Subcutaneous adipose tissue (tissue), 4 donors: Measurements from ENCODE around the gene ATIC. TPM values are rescaled to one million over a fixed set of nuclear protein-coding genes. Genes with fewer than 3 reads are reported as not detected.

ENCODE experiments used
- total RNA-seq, 4 donors: library from RNA; depleted of rRNA; stranded (reverse); fragments of >200 nt; gene quantifications; one replicate each; pipeline ENCODE4 v1.1.0, GENCODE V29; 2016
- TF ChIP-seq, protein P1 (sequence below): fragments of 450-650 bp; IDR thresholded peaks from one replicate; pipeline ENCODE4 v1.5.1; 2016; ENCODE audit warnings: low read depth, mild to moderate bottlenecking, control low read depth, antibody characterized with exemption, moderate library complexity

ATIC gene
- total RNA-seq, 4 donors from 2014 or later, result 33.5 to 71.9 (median 55.2) TPM

DNA sequence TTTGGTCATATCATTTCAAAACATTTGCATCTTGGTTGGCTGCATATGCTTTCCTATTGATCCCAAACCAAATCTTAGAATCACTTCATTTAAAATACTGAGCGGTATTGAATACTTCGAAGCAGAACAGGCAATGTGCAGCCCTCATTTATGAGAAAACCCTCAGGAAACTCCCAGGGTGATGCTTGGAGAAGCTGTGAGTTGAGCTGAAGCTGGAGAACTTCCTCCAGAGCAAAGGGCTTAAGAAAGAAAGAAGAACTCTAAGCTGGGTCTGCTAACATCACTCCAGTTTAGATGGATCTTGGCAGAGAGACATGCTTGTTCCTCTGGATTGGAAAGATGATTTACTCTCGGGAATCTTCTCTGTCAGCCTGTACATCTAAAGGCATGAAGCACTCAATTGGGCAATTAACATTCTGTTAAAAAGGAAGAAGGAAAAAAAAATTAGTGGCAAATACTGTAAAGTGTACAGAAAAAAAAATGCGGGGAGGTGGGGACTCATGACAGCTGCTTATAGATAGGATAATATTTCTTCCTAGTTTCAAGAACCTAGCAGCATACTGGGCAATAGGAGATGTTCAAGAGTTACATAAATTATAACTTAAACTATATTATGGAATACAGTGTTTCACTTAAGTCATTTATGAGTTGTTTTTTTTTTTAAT, 49.5 kb downstream of the ATIC start:
- TF ChIP-seq, protein P1, sequence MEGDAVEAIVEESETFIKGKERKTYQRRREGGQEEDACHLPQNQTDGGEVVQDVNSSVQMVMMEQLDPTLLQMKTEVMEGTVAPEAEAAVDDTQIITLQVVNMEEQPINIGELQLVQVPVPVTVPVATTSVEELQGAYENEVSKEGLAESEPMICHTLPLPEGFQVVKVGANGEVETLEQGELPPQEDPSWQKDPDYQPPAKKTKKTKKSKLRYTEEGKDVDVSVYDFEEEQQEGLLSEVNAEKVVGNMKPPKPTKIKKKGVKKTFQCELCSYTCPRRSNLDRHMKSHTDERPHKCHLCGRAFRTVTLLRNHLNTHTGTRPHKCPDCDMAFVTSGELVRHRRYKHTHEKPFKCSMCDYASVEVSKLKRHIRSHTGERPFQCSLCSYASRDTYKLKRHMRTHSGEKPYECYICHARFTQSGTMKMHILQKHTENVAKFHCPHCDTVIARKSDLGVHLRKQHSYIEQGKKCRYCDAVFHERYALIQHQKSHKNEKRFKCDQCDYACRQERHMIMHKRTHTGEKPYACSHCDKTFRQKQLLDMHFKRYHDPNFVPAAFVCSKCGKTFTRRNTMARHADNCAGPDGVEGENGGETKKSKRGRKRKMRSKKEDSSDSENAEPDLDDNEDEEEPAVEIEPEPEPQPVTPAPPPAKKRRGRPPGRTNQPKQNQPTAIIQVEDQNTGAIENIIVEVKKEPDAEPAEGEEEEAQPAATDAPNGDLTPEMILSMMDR, result no peak

DNA sequence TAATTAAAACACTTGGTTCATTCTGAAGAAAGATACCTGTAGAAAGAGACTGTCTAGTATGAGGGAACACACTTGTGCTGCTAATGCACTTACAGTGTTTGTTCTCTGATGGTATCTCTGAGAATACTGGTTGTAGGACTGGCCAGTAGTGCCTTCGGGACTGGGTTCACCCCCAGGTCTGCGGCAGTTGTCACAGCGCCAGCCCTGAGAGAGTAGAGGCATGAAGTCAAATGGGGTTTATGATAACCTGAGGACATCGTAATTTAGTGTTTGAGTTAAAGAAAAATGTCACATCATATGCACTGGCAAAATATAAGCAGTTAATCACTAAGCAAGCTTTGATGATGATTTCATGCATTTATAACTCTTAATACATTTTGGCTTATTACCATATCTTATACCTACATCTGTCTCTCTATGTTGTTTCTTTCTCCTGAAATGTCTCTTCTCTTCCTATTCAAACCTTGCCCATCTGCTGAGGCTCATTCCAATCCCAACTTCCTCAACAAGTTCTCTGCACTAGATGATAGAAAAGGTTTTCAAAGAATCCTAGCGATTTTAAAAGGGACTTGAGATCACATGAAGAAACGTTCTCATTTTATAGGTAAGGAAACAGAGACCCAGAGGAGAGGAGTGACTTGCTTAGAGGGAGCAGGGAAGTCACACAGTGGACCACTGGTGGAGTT, 50.2 kb downstream of the ATIC start:
- TF ChIP-seq, protein P1, result no peak

DNA sequence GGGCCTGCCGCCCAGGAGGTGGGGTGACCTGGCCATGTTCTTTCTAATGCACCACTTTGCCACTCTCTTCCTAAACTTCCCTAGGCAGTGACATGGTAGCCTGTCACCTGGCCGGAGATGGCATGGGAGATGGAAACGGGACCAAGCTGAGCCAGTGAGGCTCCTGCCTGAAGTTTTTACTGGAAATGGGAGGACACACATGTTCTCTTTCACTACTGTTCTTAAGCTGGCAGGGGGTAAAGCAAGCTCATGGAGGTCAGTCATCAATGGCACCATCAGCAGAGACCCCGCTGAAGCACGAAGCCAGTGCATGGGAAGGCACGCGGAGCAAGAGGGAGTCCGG, 50.7 kb downstream of the ATIC start:
- TF ChIP-seq, protein P1, result no peak

DNA sequence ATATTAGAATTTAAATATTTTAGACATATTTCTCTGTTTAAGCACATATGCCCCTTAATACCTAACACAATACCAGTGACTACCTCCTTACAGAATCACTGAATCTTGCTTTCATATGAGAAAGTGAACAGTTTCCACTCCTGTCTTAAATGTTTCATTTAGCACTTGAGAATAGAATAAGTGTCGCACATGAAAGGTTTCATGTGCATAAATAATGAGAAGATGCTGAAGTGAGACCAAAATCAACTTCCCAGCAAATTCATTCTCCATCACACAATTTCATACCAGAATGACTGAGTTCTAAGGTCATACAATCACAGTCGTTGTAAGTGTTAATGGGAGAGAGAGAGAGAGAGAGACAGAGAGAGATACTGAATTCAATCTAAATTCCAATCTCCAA, 51.2 kb downstream of the ATIC start:
- TF ChIP-seq, protein P1, result no peak

DNA sequence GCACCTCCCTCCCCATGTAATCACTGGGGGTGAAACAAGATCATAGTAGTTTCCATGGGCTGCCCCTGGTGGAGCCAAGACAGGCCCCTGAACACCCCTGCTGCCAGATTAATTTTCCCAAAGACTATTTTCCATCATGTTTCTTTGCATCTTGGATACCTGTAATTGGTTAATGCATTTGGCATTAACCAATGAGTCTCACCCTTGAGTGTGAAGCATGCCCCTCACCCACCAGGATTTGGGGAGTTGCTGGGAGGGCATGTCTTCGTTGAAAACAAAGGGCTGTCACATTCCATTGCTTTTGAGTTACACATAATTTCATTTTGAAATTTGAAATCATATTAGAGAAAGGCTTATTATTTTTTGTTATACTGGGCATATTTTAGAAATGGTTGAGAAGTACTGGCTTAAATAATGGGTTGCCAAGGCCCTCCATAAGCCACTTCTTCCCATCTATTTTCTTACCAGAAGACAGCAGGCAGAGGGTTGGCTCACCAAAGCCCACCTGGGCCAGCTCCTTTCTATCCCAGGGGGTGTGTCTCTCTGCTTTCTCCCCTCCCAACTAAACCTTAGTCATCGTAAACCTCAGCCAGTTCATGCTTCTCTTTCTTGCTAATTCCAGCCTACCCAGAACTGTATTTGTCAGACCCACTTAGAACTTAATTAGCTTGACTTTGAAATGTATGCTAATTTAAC, 51.8 kb downstream of the ATIC start:
- TF ChIP-seq, protein P1, result no peak

DNA sequence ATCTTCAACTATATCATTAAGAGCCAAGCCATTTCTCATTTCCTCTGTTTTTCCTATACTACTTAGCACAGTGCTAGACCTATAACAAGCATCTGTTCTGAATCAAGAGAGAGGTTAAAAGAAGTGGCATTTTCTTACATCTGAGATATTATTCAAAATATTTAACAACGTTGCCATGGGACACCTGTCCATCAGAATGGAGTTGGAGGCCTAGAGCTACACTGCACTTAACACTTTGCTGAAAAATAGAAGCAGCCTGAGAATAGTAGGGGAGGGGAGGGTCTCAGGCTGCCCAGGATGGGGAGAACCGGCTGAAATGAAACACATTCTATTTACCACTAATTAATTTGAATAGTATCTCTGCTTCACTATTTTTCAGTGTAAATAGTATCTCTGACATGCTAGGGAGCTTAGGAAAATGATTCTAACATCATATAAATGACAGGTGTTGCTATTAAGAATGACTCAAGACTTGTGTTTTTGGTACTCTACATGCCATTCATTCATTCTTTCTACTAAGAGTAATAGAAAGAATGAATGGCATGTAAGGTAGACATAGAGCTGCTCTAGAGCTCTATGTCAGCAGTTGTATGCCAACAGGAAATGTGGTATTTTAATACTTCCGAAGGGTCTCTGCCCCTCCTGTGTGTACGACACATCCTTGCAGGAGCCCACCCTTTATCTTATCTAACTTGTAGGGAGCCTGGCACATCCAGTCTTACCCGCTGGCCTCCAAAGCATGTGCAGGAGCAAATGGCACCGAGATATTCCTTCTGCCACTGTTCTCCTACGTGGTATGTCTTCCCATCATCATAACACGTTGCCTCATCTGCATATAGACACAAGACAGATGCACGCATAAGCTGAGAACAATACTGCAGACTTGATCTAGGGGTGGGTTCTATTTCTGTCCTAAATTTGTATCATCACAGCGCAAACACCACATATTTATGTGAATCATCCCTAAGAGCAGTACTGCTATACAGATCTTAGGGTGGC, 52.6 kb downstream of the ATIC start:
- TF ChIP-seq, protein P1, result no peak
